Measurements from ENCODE around the gene GRAMD2B.
"Not testable (repeated sequence)": the region's sequence is repeated elsewhere in the genome, so short reads cannot be mapped to it uniquely, and the experiment has no call there.

Gene GRAMD2B

GRCh38 chr5:126464016-126464415 is 40.8 kb downstream of the GRAMD2B start:
- no peak for TF ChIP-seq CTCF (conservative IDR thresholded peaks at IDR 0.05; ENCODE audit: low read depth, low read length)
- no peak for DNase-seq (ENCODE audit: low read depth)
- H3K4me3 ChIP-seq (ENCODE audit: low read depth, low read length): no peak overlapping the region

GRCh38 chr5:126464959-126465358 is 41.8 kb downstream of the GRAMD2B start:
- no peak for DNase-seq (ENCODE audit: low read depth)
- TF ChIP-seq CTCF (conservative IDR thresholded peaks at IDR 0.05; ENCODE audit: low read depth, low read length): no peak
- H3K4me3 ChIP-seq (ENCODE audit: low read depth, low read length): no peak overlapping the region

GRCh38 chr5:126468091-126468490 is 44.9 kb downstream of the GRAMD2B start:
- no peak overlapping the region for H3K4me3 ChIP-seq (ENCODE audit: low read depth, low read length)
- TF ChIP-seq CTCF (conservative IDR thresholded peaks at IDR 0.05; ENCODE audit: low read depth, low read length): no peak
- no peak for DNase-seq (ENCODE audit: low read depth)

GRCh38 chr5:126469536-126470316 is 46.5 kb downstream of the GRAMD2B start:
- DNase-seq (ENCODE audit: low read depth): no peak
- no peak for TF ChIP-seq CTCF (conservative IDR thresholded peaks at IDR 0.05; ENCODE audit: low read depth, low read length)
- H3K4me3 ChIP-seq (ENCODE audit: low read depth, low read length): no peak overlapping the region

- not testable (repeated sequence) for DNase-seq (ENCODE audit: low read depth); H3K4me3 ChIP-seq (ENCODE audit: low read depth, low read length)
These were observed 47.3 kb downstream of the GRAMD2B start for GRCh38 chr5:126470529-126470928.

GRCh38 chr5:126471247-126471646 is 48.0 kb downstream of the GRAMD2B start:
- no peak for DNase-seq (ENCODE audit: low read depth)
- no peak for TF ChIP-seq CTCF (conservative IDR thresholded peaks at IDR 0.05; ENCODE audit: low read depth, low read length)
- H3K4me3 ChIP-seq (ENCODE audit: low read depth, low read length): no peak overlapping the region

GRCh38 chr5:126471875-126472537 is 48.8 kb downstream of the GRAMD2B start:
- H3K4me3 ChIP-seq (ENCODE audit: low read depth, low read length): no peak overlapping the region
- peak; percentile 91 for DNase-seq (ENCODE audit: low read depth)
- TF ChIP-seq CTCF (conservative IDR thresholded peaks at IDR 0.05; ENCODE audit: low read depth, low read length): no peak
